ENCODE results near the gene EXOC3L4.

- TF ChIP-seq CTCF (IDR thresholded peaks at IDR 0.05) (no peak), POLR2A (IDR thresholded peaks at IDR 0.05) (no peak), EP300 (IDR thresholded peaks at IDR 0.05) (no peak)
Observed at GRCh38 chr14:103101257-103101962, 6.9 kb downstream of the EXOC3L4 start.

Data from ovary (tissue), 3 donors.